Measurements from ENCODE around the gene MANSC4. TPM values are rescaled to one million over a fixed set of nuclear protein-coding genes. Genes with fewer than 3 reads are reported as not detected.

Gene MANSC4
- polyA plus RNA-seq, 1 donor from 2014 or later: 0.43 TPM

DNA sequence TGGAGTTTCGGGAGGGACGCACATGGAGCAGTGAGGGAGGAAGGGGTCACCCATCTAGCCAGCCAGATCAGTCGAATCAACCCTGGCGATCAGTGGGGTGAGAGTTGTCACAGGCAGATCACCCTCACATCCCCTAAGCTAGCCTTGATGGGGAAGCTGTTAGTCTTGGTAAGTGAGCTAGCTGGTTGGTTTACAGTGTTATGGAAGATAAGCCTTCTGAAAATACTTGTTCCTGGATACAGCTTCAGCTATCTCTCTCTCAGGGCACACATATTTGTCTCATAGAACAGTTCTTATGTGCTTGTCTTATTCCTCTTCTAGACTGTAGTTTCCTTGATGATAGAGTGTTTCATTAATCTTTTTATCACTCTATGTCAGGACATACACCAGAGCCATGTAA, 26.2 kb upstream of the MANSC4 start:
- no peaks in the 10 kb centered on the region for H3K9me3 ChIP-seq (ENCODE audit: low read length)
- no peak overlapping the region for H3K4me3 ChIP-seq (ENCODE audit: low read length)
- no peak overlapping the region for H2AFZ ChIP-seq (ENCODE audit: low read depth, low read length)
- no peak for TF ChIP-seq CTCF (IDR thresholded peaks at IDR 0.05; ENCODE audit: poor library complexity, severe bottlenecking)
- TF ChIP-seq SMC3 (conservative IDR thresholded peaks at IDR 0.05; ENCODE audit: poor library complexity): no peak
- no peak for TF ChIP-seq TAF1 (IDR thresholded peaks at IDR 0.05; ENCODE audit: low read depth)
- no peak for TF ChIP-seq MXI1 (conservative IDR thresholded peaks at IDR 0.05; ENCODE audit: poor library complexity, severe bottlenecking)
- TF ChIP-seq RAD21 (conservative IDR thresholded peaks at IDR 0.05): no peak
- TF ChIP-seq, protein P1, sequence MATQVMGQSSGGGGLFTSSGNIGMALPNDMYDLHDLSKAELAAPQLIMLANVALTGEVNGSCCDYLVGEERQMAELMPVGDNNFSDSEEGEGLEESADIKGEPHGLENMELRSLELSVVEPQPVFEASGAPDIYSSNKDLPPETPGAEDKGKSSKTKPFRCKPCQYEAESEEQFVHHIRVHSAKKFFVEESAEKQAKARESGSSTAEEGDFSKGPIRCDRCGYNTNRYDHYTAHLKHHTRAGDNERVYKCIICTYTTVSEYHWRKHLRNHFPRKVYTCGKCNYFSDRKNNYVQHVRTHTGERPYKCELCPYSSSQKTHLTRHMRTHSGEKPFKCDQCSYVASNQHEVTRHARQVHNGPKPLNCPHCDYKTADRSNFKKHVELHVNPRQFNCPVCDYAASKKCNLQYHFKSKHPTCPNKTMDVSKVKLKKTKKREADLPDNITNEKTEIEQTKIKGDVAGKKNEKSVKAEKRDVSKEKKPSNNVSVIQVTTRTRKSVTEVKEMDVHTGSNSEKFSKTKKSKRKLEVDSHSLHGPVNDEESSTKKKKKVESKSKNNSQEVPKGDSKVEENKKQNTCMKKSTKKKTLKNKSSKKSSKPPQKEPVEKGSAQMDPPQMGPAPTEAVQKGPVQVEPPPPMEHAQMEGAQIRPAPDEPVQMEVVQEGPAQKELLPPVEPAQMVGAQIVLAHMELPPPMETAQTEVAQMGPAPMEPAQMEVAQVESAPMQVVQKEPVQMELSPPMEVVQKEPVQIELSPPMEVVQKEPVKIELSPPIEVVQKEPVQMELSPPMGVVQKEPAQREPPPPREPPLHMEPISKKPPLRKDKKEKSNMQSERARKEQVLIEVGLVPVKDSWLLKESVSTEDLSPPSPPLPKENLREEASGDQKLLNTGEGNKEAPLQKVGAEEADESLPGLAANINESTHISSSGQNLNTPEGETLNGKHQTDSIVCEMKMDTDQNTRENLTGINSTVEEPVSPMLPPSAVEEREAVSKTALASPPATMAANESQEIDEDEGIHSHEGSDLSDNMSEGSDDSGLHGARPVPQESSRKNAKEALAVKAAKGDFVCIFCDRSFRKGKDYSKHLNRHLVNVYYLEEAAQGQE (IDR thresholded peaks at IDR 0.05; ENCODE audit: borderline replicate concordance): no peak
- no peaks in the 10 kb centered on the region for H4K20me1 ChIP-seq (ENCODE audit: insufficient read depth)
- no peaks in the 10 kb centered on the region for H3F3A ChIP-seq (ENCODE audit: insufficient read depth, low read length, poor library complexity, severe bottlenecking)
- H3K9me2 ChIP-seq (ENCODE audit: insufficient read depth, low read length): no peaks in the 10 kb centered on the region
- no peak overlapping the region for H3K9ac ChIP-seq (ENCODE audit: low read length)
- peaks cover 5% of the 10 kb centered on the region for H3K36me3 ChIP-seq (ENCODE audit: insufficient read depth, low read length)
- H3K27ac ChIP-seq (ENCODE audit: low read length): no peak overlapping the region
- no peaks in the 10 kb centered on the region for H3K79me2 ChIP-seq (replicated peaks; ENCODE audit: insufficient read depth, low read length)
- H3K27me3 ChIP-seq (ENCODE audit: insufficient read depth, low read depth, low read length): no peaks in the 10 kb centered on the region
- H3K4me2 ChIP-seq (ENCODE audit: low read length): no peak overlapping the region

DNA sequence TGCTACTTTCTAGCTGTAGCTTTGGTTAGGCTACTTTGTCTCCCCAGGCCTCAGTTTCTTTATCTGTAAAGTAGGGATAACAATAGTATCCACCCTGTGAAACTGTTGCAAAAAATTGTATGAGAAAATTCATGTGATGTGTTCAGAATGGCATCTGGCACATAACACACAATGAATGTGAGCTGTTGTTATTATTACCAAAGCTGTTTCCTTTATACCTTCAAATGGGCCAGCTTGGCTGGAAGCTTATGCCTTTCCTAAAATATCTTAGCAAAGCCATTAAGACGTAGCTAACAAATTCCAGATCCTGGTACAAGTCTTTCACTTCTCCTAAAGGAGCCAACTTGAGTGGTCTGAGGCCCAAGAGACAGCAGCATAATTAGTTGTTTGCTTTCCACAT, 25.2 kb upstream of the MANSC4 start:
- no peaks in the 10 kb centered on the region for H3K9me2 ChIP-seq (ENCODE audit: insufficient read depth, low read length)
- H3K36me3 ChIP-seq (ENCODE audit: insufficient read depth, low read length): peaks cover 5% of the 10 kb centered on the region
- H3F3A ChIP-seq (ENCODE audit: insufficient read depth, low read length, poor library complexity, severe bottlenecking): no peaks in the 10 kb centered on the region
- H3K79me2 ChIP-seq (replicated peaks; ENCODE audit: insufficient read depth, low read length): no peaks in the 10 kb centered on the region
- H2AFZ ChIP-seq (ENCODE audit: low read depth, low read length): no peak overlapping the region
- no peak overlapping the region for H3K4me3 ChIP-seq (ENCODE audit: low read length)
- no peak overlapping the region for H3K27ac ChIP-seq (ENCODE audit: low read length)
- no peaks in the 10 kb centered on the region for H4K20me1 ChIP-seq (ENCODE audit: insufficient read depth)
- no peak for TF ChIP-seq EP300 (conservative IDR thresholded peaks at IDR 0.05; ENCODE audit: poor library complexity, severe bottlenecking)
- TF ChIP-seq EZH2 (IDR thresholded peaks at IDR 0.05; ENCODE audit: borderline replicate concordance, insufficient read depth, low read length, poor library complexity, severe bottlenecking): no peak
- TF ChIP-seq MXI1 (conservative IDR thresholded peaks at IDR 0.05; ENCODE audit: poor library complexity, severe bottlenecking): no peak
- no peak for TF ChIP-seq RAD21 (conservative IDR thresholded peaks at IDR 0.05)
- TF ChIP-seq POLR2AphosphoS5 (IDR thresholded peaks at IDR 0.05): no peak
- TF ChIP-seq SMC3 (conservative IDR thresholded peaks at IDR 0.05; ENCODE audit: poor library complexity): no peak
- TF ChIP-seq, protein P1 (IDR thresholded peaks at IDR 0.05; ENCODE audit: borderline replicate concordance): no peak
- TF ChIP-seq CTCF (IDR thresholded peaks at IDR 0.05; ENCODE audit: poor library complexity, severe bottlenecking): no peak
- no peak for TF ChIP-seq TAF1 (IDR thresholded peaks at IDR 0.05; ENCODE audit: low read depth)
- H3K9me3 ChIP-seq (ENCODE audit: low read length): no peaks in the 10 kb centered on the region
- H3K4me2 ChIP-seq (ENCODE audit: low read length): no peak overlapping the region
- H3K27me3 ChIP-seq (ENCODE audit: insufficient read depth, low read depth, low read length): no peaks in the 10 kb centered on the region
- no peak overlapping the region for H3K9ac ChIP-seq (ENCODE audit: low read length)

Data from neural cell (in vitro differentiated cells).